GM10248 (cell line): ENCODE data around the gene KLHL33.

ENCODE experiments used
- CTCF ChIA-PET: fragments of 300-600 bp; sonication (Branson Sonifier 250); formaldehyde crosslinking; extraction: SDS; loops from one replicate; lab custom pipeline; 2021; ENCODE audit warnings: antibody characterized with exemption; lab: Yijun Ruan, JAX
- POLR2A ChIA-PET: fragments of 350-650 bp; sonication (Branson Sonifier 250); formaldehyde crosslinking; extraction: SDS; loops from one replicate; lab custom pipeline; 2020; ENCODE audit warnings: antibody characterized with exemption; lab: Yijun Ruan, JAX
- DNase-seq: peaks from one replicate; pipeline ENCODE4 v3.0.0; 2012; ENCODE audit errors: extremely low spot score
- TF ChIP-seq, protein P1 (sequence below): IDR thresholded peaks from 2 replicates; pipeline ENCODE4 v1.5.1; 2012; ENCODE audit warnings: mild to moderate bottlenecking, low read depth; ENCODE audit errors: extremely low read depth, missing control alignments, control extremely low read depth

Gene KLHL33

DNA sequence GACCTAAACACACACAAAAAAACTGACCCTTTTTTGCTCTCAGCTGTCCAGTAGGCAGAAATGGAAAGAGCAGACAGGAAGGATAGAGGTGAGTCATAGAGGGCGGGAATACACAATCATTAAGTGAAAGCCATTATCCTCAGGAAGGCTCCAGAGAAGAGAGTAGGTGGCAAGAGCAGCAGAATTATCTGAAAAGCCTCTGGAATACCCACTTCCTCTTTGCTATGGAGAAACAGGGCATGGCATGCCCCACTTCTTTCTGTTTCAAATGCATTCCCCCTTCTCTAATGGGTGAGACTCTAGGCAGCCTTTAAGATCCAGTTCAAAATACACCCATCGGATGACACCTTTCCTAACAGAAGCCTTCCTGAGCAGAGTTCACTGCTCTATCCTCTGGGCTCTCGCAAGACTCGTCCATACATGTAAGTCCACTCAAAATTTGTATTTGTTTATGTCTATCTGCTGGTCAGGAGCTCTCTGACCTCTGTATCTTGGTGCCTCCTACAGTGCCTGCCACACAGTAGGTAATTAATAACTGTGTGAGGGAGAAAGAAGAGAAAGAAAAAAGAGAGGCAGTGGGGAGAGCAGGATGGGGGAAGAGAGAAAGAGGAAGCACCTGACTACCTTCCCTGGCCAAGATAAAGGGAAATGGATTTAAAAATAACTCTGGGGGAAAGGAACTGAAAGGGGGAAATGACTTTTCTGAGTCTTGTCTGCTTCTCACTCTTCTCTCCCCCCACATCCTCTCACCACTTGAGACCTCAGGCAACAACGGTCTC is 8.5 kb downstream of the KLHL33 start:
- CTCF ChIA-PET, result interaction anchor here (4.2 kb wide), 1 partner anchor 12 kb away, joined by 40 read pairs; no protein-coding TSS in a partner anchor
- POLR2A ChIA-PET, result no interaction called here
- TF ChIP-seq, protein P1, sequence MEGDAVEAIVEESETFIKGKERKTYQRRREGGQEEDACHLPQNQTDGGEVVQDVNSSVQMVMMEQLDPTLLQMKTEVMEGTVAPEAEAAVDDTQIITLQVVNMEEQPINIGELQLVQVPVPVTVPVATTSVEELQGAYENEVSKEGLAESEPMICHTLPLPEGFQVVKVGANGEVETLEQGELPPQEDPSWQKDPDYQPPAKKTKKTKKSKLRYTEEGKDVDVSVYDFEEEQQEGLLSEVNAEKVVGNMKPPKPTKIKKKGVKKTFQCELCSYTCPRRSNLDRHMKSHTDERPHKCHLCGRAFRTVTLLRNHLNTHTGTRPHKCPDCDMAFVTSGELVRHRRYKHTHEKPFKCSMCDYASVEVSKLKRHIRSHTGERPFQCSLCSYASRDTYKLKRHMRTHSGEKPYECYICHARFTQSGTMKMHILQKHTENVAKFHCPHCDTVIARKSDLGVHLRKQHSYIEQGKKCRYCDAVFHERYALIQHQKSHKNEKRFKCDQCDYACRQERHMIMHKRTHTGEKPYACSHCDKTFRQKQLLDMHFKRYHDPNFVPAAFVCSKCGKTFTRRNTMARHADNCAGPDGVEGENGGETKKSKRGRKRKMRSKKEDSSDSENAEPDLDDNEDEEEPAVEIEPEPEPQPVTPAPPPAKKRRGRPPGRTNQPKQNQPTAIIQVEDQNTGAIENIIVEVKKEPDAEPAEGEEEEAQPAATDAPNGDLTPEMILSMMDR, result no peak
- DNase-seq, result peak; percentile 73

DNA sequence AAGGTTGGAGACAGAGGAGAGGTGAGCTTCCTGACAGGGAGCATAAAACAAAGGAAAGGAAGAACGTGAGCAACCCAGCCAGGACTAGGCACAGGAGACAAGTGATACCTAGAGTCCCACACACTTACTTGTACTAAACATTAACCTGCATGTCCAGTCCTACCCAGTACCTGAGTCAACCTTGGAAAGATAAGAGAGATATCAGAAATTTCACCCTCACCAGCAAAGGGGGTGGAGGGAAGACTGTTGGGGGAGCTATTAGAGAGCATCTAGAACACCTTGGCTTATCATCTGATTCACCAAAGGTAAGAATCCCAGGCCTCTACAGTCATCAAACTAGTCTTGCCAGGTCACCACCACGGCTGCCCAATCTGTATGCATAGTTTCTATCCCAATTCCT is 11.1 kb downstream of the KLHL33 start:
- POLR2A ChIA-PET, result no interaction called here
- CTCF ChIA-PET, result interaction anchor here (1.4 to 4.6 kb wide), 3 partner anchors 11 to 97 kb away, joined by 4 to 54 read pairs (median 6); partner anchors contain the start of genes KLHL33 and TEP1
- TF ChIP-seq, protein P1, result no peak
- DNase-seq, result no peak

DNA sequence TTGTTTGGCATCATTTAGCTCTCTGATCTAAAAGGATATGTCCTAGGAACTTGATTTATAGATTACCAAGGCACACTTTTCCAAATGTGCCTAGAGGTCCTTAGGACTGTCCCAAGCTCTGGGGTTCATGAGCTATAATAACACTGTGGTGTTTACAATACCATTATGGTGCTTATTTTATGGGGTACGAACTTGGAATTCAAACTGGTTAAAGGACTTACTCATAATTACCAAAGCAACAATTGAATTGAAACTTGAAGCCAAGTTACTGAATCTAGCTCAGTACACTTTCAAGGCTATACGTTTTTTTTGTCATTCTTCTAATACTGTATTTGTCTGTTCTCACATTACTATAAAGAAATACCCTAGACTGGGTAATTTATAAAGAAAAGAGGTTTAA is 13.1 kb downstream of the KLHL33 start:
- TF ChIP-seq, protein P1, result no peak
- CTCF ChIA-PET, result interaction anchor here (1.7 to 4.6 kb wide), 5 partner anchors 9 to 190 kb away, joined by 4 to 54 read pairs (median 5); partner anchors contain the start of gene TEP1
- POLR2A ChIA-PET, result interaction anchor here (0.6 kb wide), 1 partner anchor 112 kb away, joined by 5 read pairs; no protein-coding TSS in a partner anchor
- no peak for DNase-seq

DNA sequence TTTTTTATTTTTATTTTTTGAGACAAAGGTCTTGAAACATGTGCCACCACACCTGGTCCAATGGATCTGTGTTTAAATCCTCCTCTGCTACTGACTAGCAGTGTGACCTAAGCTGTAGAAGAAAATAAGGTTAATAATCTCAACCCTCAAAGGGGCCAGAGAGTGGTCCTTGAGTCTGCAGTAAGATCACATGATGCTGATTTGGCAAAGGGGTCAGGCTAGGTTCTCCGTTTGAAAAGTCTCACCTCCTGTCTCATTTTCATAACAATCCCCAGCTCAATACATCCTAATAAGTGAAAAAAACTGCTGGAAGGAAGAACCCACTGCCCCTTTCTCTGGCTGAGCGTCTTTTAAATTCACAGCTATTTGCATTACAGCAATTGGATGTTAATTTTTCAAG is 14.7 kb downstream of the KLHL33 start:
- TF ChIP-seq, protein P1, result no peak
- ChIA-PET CTCF (interaction anchor here (1.1 to 3.1 kb wide), 5 partner anchors 10 to 192 kb away, joined by 3 to 13 read pairs (median 4); no protein-coding TSS in a partner anchor), POLR2A (interaction anchor here (1.6 kb wide), 1 partner anchor 48 kb away, joined by 4 read pairs; the partner anchor contains the start of gene PNP)
- no peak for DNase-seq

DNA sequence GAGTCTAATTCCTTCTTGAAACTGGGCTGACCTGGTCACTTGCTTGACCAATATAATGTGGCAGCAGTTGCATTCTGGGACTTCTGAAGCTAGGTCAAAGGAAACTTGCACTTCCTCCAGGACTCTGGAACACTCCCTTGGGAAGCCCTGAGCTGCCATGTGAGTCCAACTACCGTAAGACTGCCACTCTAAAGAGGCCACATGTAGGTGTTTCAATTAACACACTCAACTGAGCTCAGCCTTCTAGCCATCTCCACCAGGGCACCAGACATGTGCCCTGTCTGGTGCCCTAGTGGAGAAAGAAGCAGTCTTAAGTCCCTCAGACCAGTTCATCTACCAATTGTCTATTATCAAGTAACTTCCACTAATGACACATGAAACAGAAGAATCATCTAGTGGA is 16.5 kb downstream of the KLHL33 start:
- ChIA-PET POLR2A (interaction anchor here (0.6 kb wide), 1 partner anchor 17 kb away, joined by 5 read pairs; no protein-coding TSS in a partner anchor), CTCF (interaction anchor here (1.0 to 1.1 kb wide), 2 partner anchors 25 to 191 kb away, joined by 3 to 4 read pairs; no protein-coding TSS in a partner anchor)
- no peak for DNase-seq
- TF ChIP-seq, protein P1, result no peak

DNA sequence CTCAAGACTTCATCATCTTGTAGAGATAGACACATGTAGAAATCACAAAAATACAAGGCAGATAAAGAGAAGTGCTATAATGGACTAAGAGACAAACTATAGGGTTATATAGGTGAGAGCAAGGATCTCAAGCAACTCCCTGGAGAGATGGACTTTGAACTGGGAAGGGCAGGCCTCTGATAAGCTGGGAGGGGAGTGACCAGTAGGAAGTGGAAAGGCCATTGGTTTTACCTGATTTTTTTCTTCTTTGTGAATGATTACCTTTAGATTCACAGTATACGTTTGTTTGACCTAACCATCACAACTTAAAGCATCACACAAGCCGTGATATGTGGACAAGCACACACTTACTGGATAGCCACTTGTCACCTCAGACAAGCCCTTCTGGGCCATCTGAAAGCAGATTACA is 17.5 kb downstream of the KLHL33 start:
- ChIA-PET CTCF (interaction anchor here (1.0 kb wide), 2 partner anchors 24 to 37 kb away, joined by 3 read pairs; partner anchors contain the start of genes APEX1 and OSGEP), POLR2A (no interaction called here)
- TF ChIP-seq, protein P1, result no peak
- no peak for DNase-seq
